Progenitor cell of endocrine pancreas (in vitro differentiated cells): ENCODE measurements around the gene SZT2. TPM values are rescaled to one million over a fixed set of nuclear protein-coding genes. Genes with fewer than 3 reads are reported as not detected.
"Not testable (repeated sequence)": the region's sequence is repeated elsewhere in the genome, so short reads cannot be mapped to it uniquely, and the experiment has no call there.

Experiments used
- DNase-seq: peaks from one replicate; pipeline ENCODE4 v3.0.0; 2021; ENCODE audit warnings: low spot score; ENCODE audit not compliant: unreplicated experiment
- H3K27ac Mint-ChIP-seq: 2 replicates; pipeline ENCODE4 v1.8.0; 2021; ENCODE audit warnings: mild to moderate bottlenecking, moderate library complexity, mixed read lengths
- H3K27me3 Mint-ChIP-seq: 2 replicates; pipeline ENCODE4 v1.8.0; 2021; ENCODE audit warnings: mixed read lengths
- H3K36me3 Mint-ChIP-seq: 2 replicates; pipeline ENCODE4 v1.8.0; 2022; ENCODE audit warnings: mixed read lengths; ENCODE audit not compliant: insufficient read depth
- H3K4me1 Mint-ChIP-seq: 2 replicates; pipeline ENCODE4 v1.8.0; 2021; ENCODE audit warnings: low read depth, mixed read lengths
- H3K4me3 Mint-ChIP-seq: 2 replicates; pipeline ENCODE4 v1.8.0; 2021; ENCODE audit warnings: low read depth, mild to moderate bottlenecking, moderate library complexity, mixed read lengths
- H3K9me3 Mint-ChIP-seq: 2 replicates; pipeline ENCODE4 v1.8.0; 2021; ENCODE audit warnings: low read depth, mixed read lengths
- total RNA-seq: library from RNA; stranded (reverse); gene quantifications from 2 replicates; pipeline ENCODE4 v1.2.1, GENCODE V29; 2021
- TF ChIP-seq, protein P1 (sequence below): fragments of 200-600 bp; sonication (generic); IDR thresholded peaks from one replicate; pipeline ENCODE4 v1.5.0; 2021; ENCODE audit warnings: antibody characterized with exemption, mild to moderate bottlenecking; ENCODE audit not compliant: unreplicated experiment

The SZT2 gene
- total RNA-seq, 1 donor from 2014 or later: 75.4 TPM

DNA sequence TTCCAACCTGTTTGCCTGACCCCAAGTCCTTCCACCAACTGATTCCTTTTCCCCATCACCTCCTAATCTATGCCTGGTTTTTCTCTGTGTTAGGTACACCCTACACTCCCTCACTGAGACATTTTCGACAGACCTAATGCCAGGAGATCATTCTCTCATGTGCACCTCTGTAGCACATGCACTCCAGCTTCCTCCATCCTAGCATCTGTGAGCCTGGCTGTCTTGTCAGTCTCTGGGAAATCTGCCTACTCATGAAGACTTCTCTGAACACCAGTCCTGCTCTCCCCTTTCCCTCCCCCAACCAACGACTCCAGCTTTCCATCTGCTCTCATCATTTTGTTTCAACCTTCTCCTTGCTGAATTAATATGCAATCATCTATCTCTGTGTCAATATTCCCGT, 1.1 kb upstream of the SZT2 start:
- TF ChIP-seq, protein P1, sequence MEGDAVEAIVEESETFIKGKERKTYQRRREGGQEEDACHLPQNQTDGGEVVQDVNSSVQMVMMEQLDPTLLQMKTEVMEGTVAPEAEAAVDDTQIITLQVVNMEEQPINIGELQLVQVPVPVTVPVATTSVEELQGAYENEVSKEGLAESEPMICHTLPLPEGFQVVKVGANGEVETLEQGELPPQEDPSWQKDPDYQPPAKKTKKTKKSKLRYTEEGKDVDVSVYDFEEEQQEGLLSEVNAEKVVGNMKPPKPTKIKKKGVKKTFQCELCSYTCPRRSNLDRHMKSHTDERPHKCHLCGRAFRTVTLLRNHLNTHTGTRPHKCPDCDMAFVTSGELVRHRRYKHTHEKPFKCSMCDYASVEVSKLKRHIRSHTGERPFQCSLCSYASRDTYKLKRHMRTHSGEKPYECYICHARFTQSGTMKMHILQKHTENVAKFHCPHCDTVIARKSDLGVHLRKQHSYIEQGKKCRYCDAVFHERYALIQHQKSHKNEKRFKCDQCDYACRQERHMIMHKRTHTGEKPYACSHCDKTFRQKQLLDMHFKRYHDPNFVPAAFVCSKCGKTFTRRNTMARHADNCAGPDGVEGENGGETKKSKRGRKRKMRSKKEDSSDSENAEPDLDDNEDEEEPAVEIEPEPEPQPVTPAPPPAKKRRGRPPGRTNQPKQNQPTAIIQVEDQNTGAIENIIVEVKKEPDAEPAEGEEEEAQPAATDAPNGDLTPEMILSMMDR: no peak
- peak overlapping the region; percentile 99 for H3K27ac Mint-ChIP-seq
- no peak for DNase-seq
- H3K4me3 Mint-ChIP-seq: peak overlapping the region; percentile 99
- H3K36me3 Mint-ChIP-seq: peaks cover 7% of the 10 kb centered on the region
- H3K4me1 Mint-ChIP-seq: peaks cover 19% of the 10 kb centered on the region
- no peaks in the 10 kb centered on the region for H3K27me3 Mint-ChIP-seq
- H3K9me3 Mint-ChIP-seq: no peaks in the 10 kb centered on the region

DNA sequence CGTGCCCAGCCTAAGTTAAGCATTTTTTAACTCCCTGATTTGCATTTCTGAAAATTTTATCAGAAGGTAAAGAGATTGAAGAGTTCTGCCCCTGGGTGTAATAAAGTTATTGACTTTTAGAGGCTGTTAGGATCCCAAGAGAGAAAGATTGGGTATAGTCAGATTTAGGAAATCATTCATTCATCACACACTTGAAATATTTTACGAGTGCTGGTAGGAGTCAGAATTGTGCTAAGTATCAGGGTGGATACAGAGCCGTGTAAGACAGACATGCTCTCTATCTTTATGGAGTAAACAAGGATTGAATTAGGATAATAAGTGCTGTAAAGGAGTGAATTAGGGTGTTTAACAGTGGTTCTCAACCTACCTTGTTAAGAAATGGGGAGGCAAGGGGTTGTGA, 3.0 kb downstream of the SZT2 start:
- Mint-ChIP-seq H3K4me3 (no peak overlapping the region), H3K27me3 (no peaks in the 10 kb centered on the region), H3K4me1 (peaks cover 19% of the 10 kb centered on the region), H3K36me3 (peaks cover 4% of the 10 kb centered on the region), H3K9me3 (no peaks in the 10 kb centered on the region), H3K27ac (no peak overlapping the region)
- TF ChIP-seq, protein P1: no peak
- DNase-seq: no peak

DNA sequence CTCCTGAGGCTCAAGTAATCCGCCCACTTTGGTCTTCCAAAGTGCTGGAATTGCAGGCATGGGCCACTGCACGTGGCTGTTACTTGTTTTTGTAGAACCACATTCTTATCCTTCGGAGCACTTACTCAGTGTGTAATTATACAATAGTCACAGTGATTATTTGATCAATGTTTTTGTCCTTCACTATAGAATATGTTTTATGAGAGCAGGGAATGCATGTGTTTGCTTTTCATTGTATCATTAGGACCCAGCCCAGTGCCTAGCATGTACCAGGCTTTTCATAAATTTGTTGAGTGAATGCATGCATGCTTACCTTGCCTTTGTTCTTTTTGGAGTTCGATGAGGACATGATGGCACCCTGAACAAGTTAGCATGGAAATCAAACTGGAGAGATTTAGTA, 5.8 kb downstream of the SZT2 start:
- Mint-ChIP-seq H3K27ac (no peak overlapping the region), H3K9me3 (no peaks in the 10 kb centered on the region), H3K36me3 (peaks cover 7% of the 10 kb centered on the region), H3K4me1 (peaks cover 1% of the 10 kb centered on the region), H3K4me3 (no peak overlapping the region), H3K27me3 (no peaks in the 10 kb centered on the region)
- no peak for DNase-seq
- TF ChIP-seq, protein P1: no peak

DNA sequence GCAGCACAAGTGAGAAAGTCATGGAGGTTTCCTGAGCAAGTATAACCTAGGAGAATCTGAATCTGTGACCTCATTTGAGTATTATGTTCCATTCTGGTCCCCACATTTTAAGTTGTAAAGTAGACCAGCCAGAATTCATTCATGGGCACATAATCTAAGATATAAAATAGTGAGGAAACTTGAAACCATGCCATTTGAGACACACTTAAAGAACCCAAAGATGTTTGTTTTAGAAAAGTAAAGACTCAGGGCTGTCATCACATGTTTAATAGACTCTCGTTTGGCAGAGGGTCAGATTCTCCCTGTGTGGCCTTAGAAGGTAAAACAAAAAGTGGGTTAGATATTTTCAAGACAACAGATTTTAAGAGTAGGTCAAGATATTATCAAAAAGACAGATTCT, 6.4 kb downstream of the SZT2 start:
- no peak for DNase-seq
- Mint-ChIP-seq H3K4me3 (no peak overlapping the region), H3K36me3 (peaks cover 7% of the 10 kb centered on the region), H3K27me3 (no peaks in the 10 kb centered on the region), H3K27ac (no peak overlapping the region), H3K4me1 (no peaks in the 10 kb centered on the region), H3K9me3 (no peaks in the 10 kb centered on the region)
- TF ChIP-seq, protein P1: no peak

DNA sequence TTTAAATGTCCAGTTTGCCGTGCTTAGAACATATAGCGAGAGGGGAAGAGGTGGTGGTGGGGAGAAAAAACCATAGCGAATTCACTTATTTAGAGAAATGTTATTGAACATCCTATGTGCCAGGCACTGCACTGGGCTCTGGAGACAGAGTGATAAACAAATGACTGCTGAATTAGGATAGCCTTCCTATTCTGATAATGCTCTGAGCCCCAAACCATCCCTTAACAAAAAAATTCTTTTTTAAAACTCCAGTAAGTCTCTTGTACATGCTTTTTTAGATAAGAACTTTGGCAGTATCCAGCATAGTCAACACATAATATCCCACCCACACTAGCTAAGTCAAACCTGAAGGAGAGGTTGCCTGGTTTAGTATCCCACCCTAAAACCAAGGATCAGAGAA, 8.5 kb downstream of the SZT2 start:
- no peak overlapping the region for H3K27ac Mint-ChIP-seq
- TF ChIP-seq, protein P1: no peak
- H3K36me3 Mint-ChIP-seq: peaks cover 7% of the 10 kb centered on the region
- no peaks in the 10 kb centered on the region for H3K27me3 Mint-ChIP-seq
- no peak overlapping the region for H3K4me3 Mint-ChIP-seq
- H3K9me3 Mint-ChIP-seq: no peaks in the 10 kb centered on the region
- H3K4me1 Mint-ChIP-seq: peaks cover 3% of the 10 kb centered on the region
- DNase-seq: no peak

DNA sequence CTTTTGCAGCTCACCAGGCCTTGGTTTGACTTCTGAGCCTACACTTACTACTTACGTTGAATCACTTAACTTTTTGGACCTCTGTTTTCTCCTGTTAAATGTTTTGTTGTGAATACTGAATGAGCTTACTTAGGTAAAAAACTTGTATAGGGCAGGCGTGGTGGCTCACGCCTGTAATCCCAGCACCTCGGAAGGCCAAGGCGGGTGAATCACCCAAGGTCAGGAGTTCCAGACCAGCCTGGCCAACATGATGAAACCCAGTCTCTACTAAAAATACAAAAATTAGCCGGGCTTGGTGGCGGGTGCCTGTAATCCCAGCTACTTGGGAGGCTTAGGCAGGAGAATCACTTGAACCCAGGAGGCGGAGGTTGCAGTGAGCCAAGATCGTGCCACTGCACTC, 10.7 kb downstream of the SZT2 start:
- not testable (repeated sequence) for DNase-seq, H3K27me3 Mint-ChIP-seq, H3K4me1 Mint-ChIP-seq, H3K9me3 Mint-ChIP-seq, H3K27ac Mint-ChIP-seq, H3K4me3 Mint-ChIP-seq
- peaks cover 13% of the 10 kb centered on the region for H3K36me3 Mint-ChIP-seq
